CD4-positive, alpha-beta T cell treated with Interferon gamma for 1 hour (primary cell): ENCODE measurements around the gene RPGR.

Source experiments
- DNase-seq: peaks from one replicate; pipeline ENCODE4 v3.0.0-alpha.2; 2020

Gene RPGR

DNA sequence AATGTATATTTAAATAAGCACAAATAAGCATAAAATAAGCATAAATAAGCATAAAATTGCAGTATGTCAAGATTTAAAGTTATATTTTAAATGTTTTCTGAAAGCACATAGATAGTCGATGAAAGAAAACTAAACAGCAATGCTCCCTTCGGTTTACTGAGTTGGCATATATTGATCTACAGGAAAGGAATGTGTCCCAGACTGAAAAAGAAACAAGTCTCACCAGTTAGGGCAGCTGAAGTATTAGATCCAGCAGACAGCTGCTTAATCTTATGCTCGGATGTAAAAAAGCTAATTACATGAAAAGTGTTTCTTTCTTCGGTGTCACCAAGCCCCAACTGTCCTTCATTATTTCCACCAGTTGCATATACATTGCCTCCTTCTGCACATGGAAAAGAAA lies 8.7 kb downstream of the RPGR start:
- no peak for DNase-seq

DNA sequence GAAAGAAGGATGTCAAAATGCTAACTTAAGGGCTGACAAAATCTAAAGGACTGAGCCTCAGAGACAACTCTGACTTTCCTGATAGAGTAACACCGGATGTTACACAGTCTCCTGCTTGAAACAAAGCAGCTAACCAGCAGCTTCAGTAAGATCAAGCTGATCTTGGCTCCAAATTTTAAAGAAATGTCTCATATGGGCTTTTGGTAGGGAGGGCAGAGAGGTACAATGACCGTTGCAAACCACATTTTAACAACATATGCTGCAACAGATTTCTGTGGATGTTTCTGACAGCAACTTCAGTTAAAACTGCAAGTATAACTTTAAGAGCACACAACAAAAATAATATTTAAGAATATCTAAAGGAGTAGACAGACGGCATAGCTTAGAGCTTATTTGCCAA lies 9.1 kb downstream of the RPGR start:
- no peak for DNase-seq

DNA sequence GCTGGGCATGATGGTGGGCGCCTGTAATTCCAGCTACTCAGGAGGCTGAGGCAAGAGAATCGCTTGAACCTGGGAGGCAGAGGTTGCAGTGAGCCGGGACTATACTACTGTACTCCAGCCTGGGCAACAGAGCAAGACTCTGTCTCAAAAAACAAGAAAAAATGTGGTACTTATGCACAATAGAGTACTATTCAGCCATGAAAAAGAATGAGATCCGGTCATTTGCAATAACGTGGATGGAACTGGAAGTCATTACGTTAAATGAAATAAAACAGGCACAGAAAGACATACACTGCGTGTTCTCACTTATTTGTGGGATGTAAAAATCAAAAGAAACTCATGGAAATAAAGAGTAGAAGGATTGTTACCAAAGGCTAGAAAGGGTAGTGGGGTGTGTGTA lies 12.1 kb downstream of the RPGR start:
- DNase-seq = no peak

DNA sequence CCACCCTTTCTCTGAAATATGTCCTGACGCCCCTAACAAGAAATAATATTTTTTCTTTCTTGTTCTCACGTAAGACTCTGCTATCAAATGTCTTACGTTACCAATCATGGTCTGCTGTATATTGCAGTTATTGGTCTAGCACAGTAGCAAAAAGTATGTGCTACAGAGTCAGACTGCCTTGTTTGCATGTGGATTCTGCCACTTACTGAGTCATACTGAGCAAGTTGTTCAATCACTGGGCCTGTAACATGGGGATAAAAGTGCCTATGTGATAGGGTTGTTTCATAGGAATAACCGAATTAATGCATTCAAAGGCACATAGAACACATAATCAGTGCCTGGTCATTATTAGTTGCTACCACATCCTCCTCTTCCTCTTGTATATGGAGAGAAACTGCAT lies 14.1 kb downstream of the RPGR start:
- no peak for DNase-seq

DNA sequence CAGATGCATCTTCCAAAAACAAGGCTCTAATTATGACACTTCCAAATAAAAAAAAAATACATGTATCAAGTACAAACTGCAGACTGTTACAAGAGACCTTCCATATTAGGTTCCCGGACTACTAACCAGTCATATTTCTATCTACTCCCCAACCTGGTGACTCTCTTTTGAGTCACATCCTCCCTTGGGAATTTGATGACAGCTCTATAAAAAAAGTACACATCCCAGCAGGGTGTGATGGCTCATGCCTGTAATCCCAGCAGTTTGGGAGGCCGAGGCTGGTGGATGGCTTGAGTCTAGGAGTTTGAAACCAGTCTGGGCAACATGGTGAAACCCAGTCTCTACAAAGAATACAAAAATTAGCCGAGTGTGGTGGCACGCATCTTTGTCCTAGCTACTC lies 14.9 kb downstream of the RPGR start:
- DNase-seq = no peak

DNA sequence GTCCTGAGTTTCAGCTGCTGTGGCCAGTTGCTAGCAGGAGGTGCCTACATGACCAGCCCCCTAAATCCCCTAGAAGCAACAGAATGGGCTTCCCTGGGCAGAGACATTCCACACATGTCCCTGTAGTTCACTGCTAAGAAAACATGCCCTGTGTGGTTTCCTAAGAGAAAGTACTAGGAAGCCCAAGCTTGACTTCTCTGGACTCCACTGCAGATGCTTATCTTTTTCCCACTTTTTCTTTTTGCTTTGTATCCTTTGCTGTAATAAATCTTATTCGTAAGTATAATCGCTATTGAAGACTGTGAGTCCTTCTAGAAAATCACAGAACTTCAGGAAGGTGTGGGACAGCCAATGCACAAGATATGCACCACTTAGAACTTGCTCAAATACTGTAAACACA lies 15.6 kb downstream of the RPGR start:
- DNase-seq = no peak

DNA sequence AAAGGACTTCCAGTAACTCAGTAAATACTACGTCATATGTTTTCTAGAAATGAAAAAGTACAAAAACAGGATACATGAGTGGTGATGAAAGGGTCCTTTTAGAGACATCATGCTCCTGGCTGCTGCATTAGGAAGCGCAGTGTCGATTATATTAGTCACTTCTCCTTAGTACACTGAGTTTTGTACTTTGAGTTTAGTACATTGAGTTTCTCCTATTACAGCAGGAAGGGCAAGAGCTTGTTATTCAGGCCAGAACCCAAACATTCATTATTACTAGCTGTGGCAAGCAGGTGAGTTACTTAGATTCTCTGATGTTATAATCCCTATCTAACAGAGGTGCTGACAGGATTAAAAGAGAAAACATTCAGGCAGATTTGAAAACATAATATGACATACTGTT lies 21.3 kb downstream of the RPGR start:
- no peak for DNase-seq

DNA sequence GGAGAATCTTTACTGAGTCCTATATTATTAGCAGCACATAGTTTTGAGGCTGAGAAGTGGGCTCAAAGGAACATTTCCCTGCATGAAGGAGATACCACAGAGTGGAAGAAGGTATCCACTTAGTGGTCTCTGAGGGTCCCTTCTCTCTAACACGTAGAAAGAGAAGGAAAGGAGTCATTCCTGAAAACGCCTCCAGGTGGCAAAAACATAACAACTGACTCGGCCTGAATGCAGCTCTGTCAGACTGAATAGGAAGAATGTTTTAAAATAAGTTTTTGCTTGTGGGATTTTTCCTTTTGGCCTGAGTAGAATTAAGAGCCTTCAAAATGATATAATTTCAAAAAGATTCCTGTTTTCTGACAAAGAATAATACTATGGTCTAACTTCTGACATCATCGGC lies 23.3 kb downstream of the RPGR start:
- DNase-seq = no peak

DNA sequence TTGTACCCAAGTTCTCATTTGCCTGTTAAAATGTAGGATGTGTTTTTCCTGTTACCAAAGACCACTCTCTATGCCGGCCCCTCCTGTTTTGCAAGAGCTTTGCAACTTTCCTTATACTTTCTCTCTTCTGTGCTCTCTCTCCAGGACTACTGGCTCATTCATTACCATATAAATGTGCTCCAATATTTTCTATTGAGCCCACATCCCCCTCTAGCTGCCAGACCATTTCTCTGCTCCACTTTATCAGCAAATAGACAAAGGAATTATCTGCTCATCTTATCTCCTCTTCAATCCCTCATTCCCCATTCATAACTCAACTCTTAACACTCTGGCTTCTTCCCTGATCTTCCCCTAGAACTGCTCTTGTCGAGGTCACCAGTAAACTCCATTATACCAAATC lies 33.6 kb downstream of the RPGR start:
- no peak for DNase-seq

DNA sequence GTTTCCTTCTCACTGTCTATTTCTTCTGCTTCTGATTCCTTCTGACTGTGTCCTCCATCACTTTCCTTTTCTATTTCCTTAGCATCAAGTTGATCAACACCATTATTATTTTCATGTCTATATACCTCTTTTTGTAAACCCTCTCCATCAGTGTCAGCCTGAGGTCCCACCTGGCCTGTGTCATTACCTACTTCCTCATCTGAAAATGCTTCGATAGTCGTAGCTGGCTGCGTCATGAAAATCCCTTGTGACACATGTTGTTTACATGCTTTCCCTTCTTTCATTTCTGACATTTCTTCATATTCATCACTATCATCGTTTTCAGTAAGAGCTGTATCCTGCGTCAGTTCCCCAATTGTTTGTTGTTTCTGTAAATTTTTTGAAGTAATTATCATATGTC lies 39.6 kb downstream of the RPGR start:
- peak; percentile 7 for DNase-seq

DNA sequence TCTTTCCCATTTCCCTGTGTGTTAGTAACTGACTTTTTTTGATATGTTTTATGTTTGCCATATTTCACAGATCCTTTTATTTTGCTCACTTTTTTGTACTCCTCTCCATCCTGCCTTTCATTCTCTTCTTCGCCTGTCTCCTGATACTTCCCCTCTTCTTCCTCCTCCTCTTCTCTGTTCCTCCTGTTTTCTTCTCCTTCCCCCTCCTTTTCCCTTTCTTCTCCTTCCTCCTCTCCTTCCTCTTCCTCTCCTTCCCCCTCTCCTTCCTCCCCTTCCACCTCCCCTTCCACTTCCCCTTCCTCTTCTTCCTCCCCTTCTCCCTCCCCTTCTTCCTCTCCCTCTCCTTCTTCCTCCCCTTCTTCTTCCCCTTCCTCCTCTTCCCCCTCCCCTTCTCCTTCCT lies 41.7 kb downstream of the RPGR start:
- no peak for DNase-seq

DNA sequence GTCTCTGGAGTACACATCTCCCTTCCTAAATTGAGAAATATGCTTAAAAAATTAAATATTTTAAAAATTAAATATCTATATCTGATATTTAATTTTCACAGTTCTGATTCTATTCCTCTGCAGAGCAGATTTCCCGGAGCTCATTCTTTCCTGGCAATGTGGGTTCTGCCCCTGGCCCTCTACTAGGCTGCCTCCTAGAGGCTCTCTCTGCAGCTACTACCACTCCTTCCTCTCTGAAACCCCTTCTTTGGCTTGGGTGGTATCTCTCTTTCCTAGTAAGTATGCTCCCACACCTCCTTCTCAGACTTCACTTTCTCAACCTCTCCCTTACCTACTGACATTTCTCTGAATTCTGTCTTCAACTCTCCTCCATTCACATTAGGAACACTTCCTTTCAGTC lies 45.3 kb downstream of the RPGR start:
- no peak for DNase-seq

DNA sequence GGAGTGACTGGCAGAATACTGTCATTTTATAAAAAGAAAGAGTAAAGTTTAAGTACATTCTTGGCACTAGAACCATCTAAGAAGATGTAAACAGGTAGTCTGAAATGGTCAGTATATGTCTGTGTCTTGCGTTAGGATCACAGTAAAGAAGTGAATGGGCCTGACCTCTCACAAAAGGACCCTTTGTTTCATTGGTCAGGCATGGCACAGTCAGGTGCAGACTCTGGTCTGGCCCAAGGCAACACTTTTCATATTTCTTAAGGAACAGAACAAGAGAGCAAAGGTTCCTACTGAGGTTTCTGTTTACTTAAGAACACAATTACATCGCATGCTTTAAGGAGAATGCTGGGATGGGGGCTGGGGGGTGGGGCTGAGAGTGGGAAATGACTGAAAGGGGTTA lies 48.1 kb downstream of the RPGR start:
- DNase-seq = no peak

DNA sequence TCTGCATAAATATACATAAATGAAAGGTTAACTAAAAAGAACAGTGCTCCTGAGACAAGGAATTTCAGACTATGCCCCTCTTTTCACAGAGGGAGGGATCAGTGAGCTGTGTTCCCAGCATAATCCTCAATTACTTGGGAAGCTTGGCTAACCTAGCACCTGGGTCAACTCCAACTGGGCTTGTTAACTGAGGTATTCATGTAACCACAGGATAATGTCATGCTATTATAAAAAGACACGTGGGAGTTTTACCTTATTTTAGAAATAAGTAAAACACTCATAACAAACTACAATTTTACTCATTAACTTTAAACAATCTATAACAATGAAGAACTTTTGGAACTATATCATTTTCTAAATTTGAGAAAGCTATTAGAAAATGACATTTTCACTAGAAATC lies 48.6 kb downstream of the RPGR start:
- no peak for DNase-seq

DNA sequence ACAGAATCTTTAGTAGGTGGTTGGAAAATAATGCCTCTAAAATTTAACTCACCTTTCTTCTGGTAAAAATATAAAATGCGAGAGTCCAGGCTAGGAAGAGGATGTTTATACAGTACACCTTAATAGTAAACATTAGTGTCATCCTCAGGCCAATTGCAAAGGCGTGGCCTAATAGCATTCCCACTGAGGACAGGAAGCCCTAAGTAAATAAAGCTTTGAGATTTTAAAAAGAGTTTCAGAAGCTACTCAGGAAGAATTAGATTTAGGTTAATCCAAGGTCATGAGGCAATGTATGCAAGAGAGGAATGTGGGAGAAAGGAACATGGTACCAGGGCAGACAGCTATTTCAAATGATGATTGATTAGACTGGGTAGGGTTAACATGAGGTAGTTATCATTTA lies 49.5 kb downstream of the RPGR start:
- no peak for DNase-seq

DNA sequence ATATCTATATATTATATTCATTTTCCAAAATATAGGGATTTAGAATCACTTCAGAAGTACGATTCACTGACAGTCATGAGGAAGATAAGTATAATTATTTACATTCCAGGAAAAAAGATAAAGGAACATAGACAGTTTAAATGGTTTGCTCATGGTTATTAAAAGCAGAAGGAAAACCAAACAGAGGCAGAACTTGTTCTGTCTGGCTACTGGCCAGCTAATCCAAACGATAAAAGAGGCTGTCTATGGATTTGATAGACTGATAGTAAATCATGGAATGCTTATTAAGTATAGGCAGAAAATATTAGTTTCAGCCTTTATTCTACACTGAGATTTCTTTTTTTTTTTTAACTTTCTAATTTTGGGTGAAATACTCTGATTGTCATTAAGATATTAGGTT lies 50.2 kb downstream of the RPGR start:
- no peak for DNase-seq

DNA sequence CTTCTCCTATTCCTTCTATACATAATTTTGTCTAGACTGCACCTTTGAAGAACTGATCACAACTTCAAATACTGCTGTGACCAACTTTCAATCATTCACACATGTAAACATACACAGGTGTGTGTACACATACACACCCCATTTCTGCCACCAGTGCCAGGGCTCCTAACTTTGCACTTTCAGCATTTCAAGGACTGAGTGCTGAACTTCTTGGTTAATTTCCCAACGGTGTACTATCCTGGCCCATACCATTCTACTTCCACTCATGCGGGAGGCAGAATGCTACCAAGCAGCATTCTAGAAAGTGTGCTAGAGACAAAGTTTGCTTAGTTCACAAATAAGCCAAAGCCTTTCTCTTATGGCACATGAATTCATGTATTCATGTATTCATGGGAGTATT lies 51.2 kb downstream of the RPGR start:
- DNase-seq = no peak

DNA sequence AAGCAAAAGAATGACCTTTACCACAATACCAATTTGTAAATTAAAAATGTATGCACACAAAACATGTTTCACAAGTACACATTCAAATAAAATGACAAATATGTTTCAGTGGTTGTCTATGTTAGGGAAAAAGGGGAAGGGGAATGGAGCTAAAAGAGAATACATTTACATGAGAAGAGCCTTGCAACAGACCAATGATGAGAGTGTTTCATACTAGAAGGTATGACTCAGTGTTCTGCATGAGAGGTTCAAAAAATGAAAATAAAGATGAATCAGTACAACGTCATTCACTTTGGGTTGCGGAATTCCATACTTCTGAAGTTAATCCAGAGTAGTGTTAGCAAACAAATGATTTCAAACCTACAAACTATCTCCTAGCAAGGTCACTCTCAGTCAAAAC lies 51.7 kb downstream of the RPGR start:
- DNase-seq = no peak

DNA sequence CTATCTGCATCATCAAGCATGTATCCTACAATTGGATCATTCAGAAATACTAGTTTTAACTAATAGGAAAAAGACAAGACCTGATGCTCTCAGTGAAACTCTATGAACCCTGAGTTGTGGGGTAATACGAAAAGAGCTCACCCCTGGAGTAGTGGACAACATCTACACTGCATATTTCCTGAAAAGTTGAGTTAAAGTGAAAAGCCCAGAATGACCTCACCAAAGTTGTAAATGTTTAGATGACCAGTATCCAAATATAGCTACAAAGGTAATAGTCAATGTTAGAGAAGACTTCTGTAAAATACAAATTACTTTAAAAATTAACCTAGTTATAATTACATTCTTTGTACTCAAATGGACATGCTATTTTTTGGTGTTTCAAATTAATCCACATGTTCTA lies 53.9 kb downstream of the RPGR start:
- DNase-seq = no peak

DNA sequence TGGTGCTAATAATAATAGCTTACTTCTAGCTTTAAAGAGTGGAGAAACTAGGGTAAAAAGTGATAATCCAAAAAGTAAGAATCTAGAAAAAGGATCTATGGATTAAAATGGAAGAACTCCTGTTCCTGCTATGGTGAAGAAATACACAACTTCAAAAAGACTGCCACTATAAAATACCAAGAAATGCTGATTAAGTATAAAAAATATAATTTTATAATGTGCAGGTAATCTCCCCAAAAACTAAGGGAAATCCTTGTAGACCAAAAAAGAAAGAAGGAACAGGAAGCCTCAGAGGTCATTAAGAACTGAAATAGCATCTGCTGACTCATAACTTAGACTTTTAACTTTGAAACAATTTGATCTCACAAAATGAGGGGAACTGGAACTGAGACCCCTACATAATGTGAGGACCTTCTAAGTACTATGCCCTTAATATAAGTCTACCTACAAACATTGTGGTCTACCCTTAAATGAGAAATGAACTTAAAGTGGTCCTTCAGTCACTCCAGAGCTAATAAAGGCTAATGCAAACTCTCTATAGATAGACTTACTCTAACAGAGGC lies 56.1 kb downstream of the RPGR start:
- no peak for DNase-seq

DNA sequence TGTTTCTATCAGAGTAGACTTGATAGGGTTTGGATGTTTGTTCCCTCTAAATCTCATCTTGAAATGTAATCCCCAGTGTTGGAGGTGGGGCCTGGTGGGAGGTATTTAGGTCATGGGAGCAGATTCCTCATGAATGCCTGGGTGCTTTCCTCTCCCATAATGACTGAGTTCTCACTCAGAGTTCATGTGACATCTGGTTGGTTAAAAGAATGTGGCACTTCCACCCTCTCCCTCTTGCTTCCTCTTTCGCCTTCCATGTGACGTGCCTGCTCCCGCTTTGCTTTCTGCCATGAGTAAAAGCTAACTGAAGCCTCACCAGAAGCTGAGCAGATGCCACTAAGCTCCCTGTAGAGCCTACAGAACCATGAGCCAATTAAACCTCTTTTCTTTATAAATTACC lies 59.3 kb downstream of the RPGR start:
- DNase-seq = no peak

DNA sequence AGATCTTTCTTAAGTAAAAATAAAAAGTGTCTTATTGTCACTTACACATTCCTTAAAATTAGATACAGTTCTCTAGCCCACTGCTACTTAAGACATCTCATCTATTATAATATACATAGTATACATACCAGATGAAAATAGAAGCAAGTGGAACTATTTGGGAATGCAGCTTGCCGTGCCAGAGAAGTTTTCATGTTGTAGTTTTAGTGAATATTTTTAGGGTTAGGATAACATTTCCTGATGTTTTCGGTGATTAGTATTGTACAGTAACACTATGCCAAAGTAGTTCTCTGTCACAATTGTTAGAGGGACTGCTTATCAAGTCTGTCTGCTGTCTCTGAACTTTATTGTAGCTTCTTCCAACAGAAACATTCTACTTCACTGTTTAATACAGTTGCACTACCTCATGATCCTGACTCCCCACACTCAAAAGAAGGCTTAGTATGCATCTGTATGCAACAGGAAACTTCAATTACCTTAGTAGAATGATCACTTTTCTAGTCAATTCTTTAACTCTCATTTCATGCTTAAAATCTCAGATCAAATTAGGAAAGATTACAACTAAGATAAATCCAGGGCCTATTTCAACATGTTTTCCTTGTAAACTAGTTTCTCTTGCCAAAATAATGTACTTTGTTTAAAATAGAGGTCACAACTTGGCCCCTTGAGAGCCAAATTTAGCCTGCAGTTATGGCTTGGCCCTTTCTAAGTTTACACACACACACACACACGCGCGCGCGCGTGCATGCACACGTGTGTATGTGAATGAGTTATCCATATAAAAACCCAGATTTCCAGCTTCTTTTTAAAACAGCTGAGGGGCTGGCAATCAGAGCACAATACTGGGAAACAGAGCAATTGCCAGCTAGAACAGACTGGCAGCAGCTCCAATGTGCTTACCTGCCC lies 64.3 kb downstream of the RPGR start:
- no peak for DNase-seq

DNA sequence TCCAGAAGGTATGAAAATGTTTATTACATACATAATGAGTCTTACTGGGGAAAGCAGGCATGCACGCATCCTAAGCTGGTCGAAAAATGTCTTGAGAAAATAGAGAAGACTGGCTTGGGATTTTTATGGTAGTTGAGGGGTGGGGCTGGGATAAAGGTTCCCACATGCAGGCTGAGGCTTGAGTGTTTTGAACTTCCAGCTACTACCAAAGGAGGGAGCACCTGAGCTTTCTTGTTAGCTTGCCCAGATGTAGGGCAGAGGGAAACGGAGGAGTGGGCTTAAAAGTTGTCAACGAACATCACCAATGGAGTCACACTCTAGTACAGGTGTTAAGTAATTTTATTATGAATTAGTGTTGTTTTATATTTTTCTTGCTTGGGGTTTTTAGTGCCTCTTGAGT lies 67.1 kb downstream of the RPGR start:
- no peak for DNase-seq

DNA sequence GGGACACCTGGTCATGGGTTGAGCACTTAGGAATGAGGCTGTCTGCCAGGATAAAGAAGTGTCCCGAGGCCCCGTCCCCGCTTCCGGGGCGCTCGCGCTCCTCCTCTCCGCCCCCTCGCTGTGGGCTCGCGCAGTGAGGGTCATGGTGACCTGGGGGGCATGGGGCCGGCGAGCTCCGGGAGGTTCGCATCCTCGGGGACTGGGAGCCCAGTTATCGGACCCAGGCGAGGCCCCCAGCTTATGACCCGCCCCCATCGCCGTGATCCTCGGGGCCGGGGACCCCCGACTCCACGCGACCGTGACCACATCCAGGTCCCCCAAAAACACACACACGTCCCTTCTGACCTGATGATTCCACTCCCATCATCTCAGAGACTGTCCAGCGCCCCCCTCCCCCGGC lies 71.3 kb downstream of the RPGR start:
- DNase-seq = no peak

DNA sequence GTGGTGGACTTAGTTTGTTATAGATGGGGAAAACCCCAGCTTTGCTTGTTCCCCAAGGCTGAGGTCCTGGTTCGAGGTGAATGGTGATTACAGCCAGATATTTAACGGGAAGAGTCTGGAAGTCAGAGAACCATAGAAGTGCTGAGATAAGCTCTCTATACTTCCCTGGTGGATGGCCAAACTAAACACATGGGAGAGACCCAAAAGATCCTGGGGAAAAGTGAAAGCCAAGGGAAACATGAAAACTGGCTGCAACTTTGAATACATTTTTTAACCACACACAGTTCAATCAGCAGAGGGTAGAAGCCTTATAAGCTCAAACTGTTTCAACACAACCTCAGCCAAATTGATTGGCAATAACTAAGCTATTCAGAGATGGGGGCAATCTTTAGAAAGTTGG lies 77.3 kb downstream of the RPGR start:
- no peak for DNase-seq
